ENCODE results near the gene RERG. TPM values are rescaled to one million over a fixed set of nuclear protein-coding genes. Genes with fewer than 3 reads are reported as not detected.

The RERG gene
- polyA plus RNA-seq, 3 donors, result not detected

DNA sequence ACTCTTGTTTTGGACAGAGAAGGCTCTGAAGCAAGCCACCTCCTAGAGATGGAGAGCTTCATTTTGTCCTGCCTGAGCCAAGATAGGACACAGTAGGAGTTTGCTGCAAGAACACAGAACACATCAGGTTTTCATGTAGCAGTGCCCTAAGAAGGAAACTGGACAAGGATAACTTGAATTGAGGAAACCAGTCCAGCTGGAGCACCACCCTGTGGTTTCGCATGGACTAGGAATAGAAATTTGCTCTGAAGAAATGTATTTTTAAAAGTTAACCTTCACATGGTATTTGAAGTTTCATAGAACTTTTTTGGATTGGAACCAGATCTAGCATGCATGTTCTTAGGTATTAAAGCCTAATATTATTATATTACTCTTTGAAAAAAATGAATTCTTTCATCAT is 68.8 kb downstream of the RERG start:
- Mint-ChIP-seq H3K4me1 (no peaks in the 10 kb centered on the region), H3K27me3 (ENCODE audit: low read depth in 3 of 3) (peaks cover 0 to 3% (median 1%) of the 10 kb centered on the region in 3 donors), H3K27ac (no peak overlapping the region), H3K36me3 (no peaks in the 10 kb centered on the region), H3K9me3 (no peaks in the 10 kb centered on the region), H3K4me3 (no peak overlapping the region)
- TF ChIP-seq, protein P1, sequence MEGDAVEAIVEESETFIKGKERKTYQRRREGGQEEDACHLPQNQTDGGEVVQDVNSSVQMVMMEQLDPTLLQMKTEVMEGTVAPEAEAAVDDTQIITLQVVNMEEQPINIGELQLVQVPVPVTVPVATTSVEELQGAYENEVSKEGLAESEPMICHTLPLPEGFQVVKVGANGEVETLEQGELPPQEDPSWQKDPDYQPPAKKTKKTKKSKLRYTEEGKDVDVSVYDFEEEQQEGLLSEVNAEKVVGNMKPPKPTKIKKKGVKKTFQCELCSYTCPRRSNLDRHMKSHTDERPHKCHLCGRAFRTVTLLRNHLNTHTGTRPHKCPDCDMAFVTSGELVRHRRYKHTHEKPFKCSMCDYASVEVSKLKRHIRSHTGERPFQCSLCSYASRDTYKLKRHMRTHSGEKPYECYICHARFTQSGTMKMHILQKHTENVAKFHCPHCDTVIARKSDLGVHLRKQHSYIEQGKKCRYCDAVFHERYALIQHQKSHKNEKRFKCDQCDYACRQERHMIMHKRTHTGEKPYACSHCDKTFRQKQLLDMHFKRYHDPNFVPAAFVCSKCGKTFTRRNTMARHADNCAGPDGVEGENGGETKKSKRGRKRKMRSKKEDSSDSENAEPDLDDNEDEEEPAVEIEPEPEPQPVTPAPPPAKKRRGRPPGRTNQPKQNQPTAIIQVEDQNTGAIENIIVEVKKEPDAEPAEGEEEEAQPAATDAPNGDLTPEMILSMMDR (IDR thresholded peaks at IDR 0.05), result no peak
- H3K27me3 ChIP-seq (ENCODE audit: control insufficient read depth in 2 of 2, insufficient read depth in 2 of 2, low read length in 2 of 2), result no peaks in the 10 kb centered on the region
- DNase-seq, result no peak
- H3K4me2 ChIP-seq (replicated peaks; ENCODE audit: extremely low read depth, low read length, poor library complexity, severe bottlenecking), result no peak overlapping the region
- no peak overlapping the region for H3K4me3 ChIP-seq (replicated peaks in 1 of 3; ENCODE audit: low read depth in 2 of 3, low read length in 3 of 3)
- no peak overlapping the region for H3K9ac ChIP-seq (ENCODE audit: insufficient read depth, low read length, poor library complexity, severe bottlenecking)
- no peak overlapping the region for H3K27ac ChIP-seq (ENCODE audit: low read depth in 1 of 2, low read length in 2 of 2)
- no peak overlapping the region for H2AFZ ChIP-seq (ENCODE audit: insufficient read depth, low read depth, low read length, poor library complexity, severe bottlenecking)
- H3K4me1 ChIP-seq (ENCODE audit: control insufficient read depth in 1 of 2, insufficient read depth in 2 of 2, low read length in 2 of 2), result no peaks in the 10 kb centered on the region
- intact Hi-C loops (cut with micrococcal nuclease), result no loop called here
- H4K20me1 ChIP-seq (ENCODE audit: insufficient read depth, low read length), result no peaks in the 10 kb centered on the region
- WGBS (ENCODE audit: insufficient coverage), result no CpG with 5 or more reads among the region's 1 CpG
- H3K36me3 ChIP-seq (replicated peaks in 1 of 2; ENCODE audit: control insufficient read depth in 1 of 2, insufficient read depth in 2 of 2, low read length in 2 of 2), result no peaks in the 10 kb centered on the region
- no peaks in the 10 kb centered on the region for H3K79me2 ChIP-seq (ENCODE audit: insufficient read depth, low read length)
- no peaks in the 10 kb centered on the region for H3K9me3 ChIP-seq (replicated peaks in 1 of 2; ENCODE audit: control insufficient read depth in 1 of 2, insufficient read depth in 1 of 2, low read length in 2 of 2)

DNA sequence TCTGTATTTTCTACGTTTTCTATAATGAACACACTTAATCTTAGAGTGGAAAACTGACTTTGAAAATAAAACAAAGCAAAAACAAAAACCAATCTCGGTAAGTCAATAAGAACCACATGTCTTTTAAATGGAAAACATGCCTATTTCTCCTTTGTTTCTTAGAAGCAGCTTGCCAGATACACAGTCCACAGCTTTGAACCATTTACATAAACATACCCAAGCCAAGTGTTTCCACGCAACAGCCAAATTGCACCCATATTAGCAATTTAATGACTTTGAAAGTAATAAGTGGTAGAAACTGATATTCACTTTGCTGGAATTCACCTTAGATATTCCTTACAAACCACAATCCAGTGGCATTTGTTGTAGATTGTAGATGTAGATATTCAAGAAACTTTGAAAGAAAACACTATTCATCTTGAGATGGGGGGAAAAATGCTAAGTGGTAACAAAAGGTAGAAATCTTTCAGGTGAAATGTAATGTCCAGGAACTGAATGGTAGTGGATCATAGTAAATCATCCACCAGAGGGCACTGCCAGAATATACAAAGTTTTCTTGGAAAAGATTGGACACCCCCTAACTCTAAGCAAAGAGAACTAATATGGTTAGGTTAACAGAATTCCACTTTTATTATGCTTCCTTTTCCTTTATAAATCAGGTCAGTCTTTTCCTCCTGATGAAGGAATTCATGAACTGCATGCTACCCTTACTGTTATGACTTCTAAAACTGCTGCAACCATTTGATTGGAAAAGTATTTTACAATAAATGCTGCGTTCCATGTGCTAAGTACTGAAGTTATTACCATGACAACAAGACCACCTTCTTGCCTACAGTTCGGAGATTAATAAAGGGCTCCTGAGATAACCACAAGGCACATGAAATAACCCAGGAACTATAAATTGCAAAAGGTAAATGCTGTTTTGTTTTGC is 69.8 kb downstream of the RERG start:
- TF ChIP-seq, protein P1 (IDR thresholded peaks at IDR 0.05), result peak; percentile 25
- no peaks in the 10 kb centered on the region for H3K4me1 Mint-ChIP-seq
- Histone ChIP-seq H3K4me3 (replicated peaks in 1 of 3; ENCODE audit: low read depth in 2 of 3, low read length in 3 of 3) (no peak overlapping the region), H3K4me1 (ENCODE audit: control insufficient read depth in 1 of 2, insufficient read depth in 2 of 2, low read length in 2 of 2) (no peaks in the 10 kb centered on the region), H3K27ac (ENCODE audit: low read depth in 1 of 2, low read length in 2 of 2) (no peak overlapping the region), H4K20me1 (ENCODE audit: insufficient read depth, low read length) (no peaks in the 10 kb centered on the region), H3K9me3 (replicated peaks in 1 of 2; ENCODE audit: control insufficient read depth in 1 of 2, insufficient read depth in 1 of 2, low read length in 2 of 2) (no peaks in the 10 kb centered on the region), H2AFZ (ENCODE audit: insufficient read depth, low read depth, low read length, poor library complexity, severe bottlenecking) (no peak overlapping the region), H3K36me3 (replicated peaks in 1 of 2; ENCODE audit: control insufficient read depth in 1 of 2, insufficient read depth in 2 of 2, low read length in 2 of 2) (no peaks in the 10 kb centered on the region), H3K27me3 (ENCODE audit: control insufficient read depth in 2 of 2, insufficient read depth in 2 of 2, low read length in 2 of 2) (no peaks in the 10 kb centered on the region), H3K4me2 (replicated peaks; ENCODE audit: extremely low read depth, low read length, poor library complexity, severe bottlenecking) (no peak overlapping the region), H3K9ac (ENCODE audit: insufficient read depth, low read length, poor library complexity, severe bottlenecking) (no peak overlapping the region), H3K79me2 (ENCODE audit: insufficient read depth, low read length) (no peaks in the 10 kb centered on the region)
- peaks cover 0 to 3% (median 0%) of the 10 kb centered on the region in 3 donors for H3K27me3 Mint-ChIP-seq (ENCODE audit: low read depth in 3 of 3)
- DNase-seq, result no peak
- 100% methylated on average over 1 of the region's 5 CpGs for WGBS (ENCODE audit: insufficient coverage)
- intact Hi-C loops (cut with micrococcal nuclease), result no loop called here
- H3K36me3 Mint-ChIP-seq, result no peaks in the 10 kb centered on the region
- H3K4me3 Mint-ChIP-seq, result no peak overlapping the region
- H3K27ac Mint-ChIP-seq, result no peak overlapping the region
- H3K9me3 Mint-ChIP-seq, result no peaks in the 10 kb centered on the region

Data from CD14-positive monocyte (primary cell).